ENCODE data around the gene RASGRP3. TPM values are rescaled to one million over a fixed set of nuclear protein-coding genes. Genes with fewer than 3 reads are reported as not detected.
A peak's percentile ranks its signal among the peaks of the same experiment; 100 is the strongest.

RASGRP3 gene
- total and polyA plus RNA-seq, 10 donors: 13.2 to 68.1 (median 44.5) TPM

DNA sequence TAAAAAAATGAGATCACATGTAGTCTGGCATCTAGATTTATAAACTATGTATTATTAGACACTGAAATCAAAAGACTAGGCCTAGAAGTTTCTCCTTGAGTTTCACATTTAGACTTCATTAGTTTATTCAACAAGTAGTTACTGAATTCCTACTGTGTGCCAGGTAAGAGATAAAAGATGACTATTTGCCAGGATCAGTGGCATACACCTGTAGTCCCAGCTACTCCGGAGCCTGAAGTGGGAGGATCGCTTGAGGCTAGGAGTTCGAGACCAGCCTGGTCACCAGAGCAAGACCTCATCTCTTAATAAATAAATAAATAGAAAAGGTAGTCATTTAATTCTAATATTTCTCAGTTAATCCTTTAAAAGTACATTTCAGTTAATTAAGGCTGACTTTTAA lies 120.6 kb downstream of the RASGRP3 start:
- no peak overlapping the region for H3K27ac ChIP-seq
- H3K4me1 ChIP-seq: peaks cover 17 to 71% (median 34%) of the 10 kb centered on the region in 6 donors
- 57 to 80% (median 75%) methylated on average over 3 of the region's 3 CpGs for WGBS, 5 donors
- no peaks in the 10 kb centered on the region for H3K27me3 ChIP-seq (replicated peaks in 1 of 7)
- no peak for TF ChIP-seq POLR2A (IDR thresholded peaks at IDR 0.05)
- TF ChIP-seq POLR2AphosphoS5 (IDR thresholded peaks at IDR 0.05): no peak
- TF ChIP-seq, protein P1, sequence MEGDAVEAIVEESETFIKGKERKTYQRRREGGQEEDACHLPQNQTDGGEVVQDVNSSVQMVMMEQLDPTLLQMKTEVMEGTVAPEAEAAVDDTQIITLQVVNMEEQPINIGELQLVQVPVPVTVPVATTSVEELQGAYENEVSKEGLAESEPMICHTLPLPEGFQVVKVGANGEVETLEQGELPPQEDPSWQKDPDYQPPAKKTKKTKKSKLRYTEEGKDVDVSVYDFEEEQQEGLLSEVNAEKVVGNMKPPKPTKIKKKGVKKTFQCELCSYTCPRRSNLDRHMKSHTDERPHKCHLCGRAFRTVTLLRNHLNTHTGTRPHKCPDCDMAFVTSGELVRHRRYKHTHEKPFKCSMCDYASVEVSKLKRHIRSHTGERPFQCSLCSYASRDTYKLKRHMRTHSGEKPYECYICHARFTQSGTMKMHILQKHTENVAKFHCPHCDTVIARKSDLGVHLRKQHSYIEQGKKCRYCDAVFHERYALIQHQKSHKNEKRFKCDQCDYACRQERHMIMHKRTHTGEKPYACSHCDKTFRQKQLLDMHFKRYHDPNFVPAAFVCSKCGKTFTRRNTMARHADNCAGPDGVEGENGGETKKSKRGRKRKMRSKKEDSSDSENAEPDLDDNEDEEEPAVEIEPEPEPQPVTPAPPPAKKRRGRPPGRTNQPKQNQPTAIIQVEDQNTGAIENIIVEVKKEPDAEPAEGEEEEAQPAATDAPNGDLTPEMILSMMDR (IDR thresholded peaks at IDR 0.05 in 8 of 11, conservative IDR thresholded peaks at IDR 0.05 in 3 of 11): no peak
- intact Hi-C loops (cut with DNase I; ENCODE audit: low total_unique reads): no loop called here
- peaks cover 4 to 33% (median 19%) of the 10 kb centered on the region in 6 donors for H3K36me3 ChIP-seq
- DNase-seq: no peak
- peak overlapping the region in 2 of 8 donors; percentile 85 to 94 for H3K4me3 ChIP-seq
- no peaks in the 10 kb centered on the region for H3K9me3 ChIP-seq

DNA sequence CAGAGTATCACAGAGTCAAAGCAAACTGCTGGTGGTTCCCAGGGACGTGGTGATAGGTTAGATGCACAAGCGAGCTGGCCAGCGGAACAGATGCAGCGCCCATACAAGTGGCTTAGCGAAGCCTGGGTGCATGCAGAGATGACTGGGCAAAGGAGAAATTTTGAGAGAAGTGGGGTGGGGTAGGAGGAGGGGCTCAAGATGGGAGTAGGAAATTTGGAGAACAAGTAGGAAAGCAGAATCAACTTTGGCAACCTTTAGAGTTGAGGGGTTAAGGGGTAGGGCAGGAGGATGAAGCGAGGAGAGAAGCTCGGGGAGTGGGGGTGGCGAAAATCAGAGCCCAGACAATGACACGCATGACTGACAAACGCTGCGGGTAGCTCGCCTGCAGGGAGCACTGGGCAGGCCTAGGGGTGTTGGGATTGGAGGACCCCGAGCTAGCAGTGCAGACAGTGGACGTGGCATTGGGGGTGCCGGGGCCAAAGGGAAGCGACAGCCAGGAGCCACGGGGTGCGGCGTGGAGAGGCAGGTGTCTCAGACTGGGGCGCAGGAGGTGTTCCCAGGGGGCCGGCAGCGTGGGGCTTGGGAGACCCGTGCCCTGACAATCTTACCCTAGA lies 122.2 kb downstream of the RASGRP3 start:
- intact Hi-C loops (cut with DNase I; ENCODE audit: low total_unique reads): no loop called here
- Histone ChIP-seq H3K27ac (peak overlapping the region; percentile 43 to 92 (median 90)), H3K27me3 (replicated peaks in 1 of 7) (no peaks in the 10 kb centered on the region), H3K4me1 (peaks cover 17 to 58% (median 32%) of the 10 kb centered on the region in 6 donors), H3K9me3 (no peaks in the 10 kb centered on the region), H3K4me3 (peak overlapping the region; percentile 72 to 94 (median 86)), H3K36me3 (peaks cover 0 to 16% (median 8%) of the 10 kb centered on the region in 6 donors)
- WGBS, 5 donors: 0 to 1% (median 1%) methylated on average over 20 to 23 of the region's 23 CpGs
- no peak for TF ChIP-seq POLR2AphosphoS5 (IDR thresholded peaks at IDR 0.05)
- TF ChIP-seq POLR2A (IDR thresholded peaks at IDR 0.05): no peak
- TF ChIP-seq, protein P1 (IDR thresholded peaks at IDR 0.05 in 8 of 11, conservative IDR thresholded peaks at IDR 0.05 in 3 of 11): no peak
- peak; percentile 82 for DNase-seq

DNA sequence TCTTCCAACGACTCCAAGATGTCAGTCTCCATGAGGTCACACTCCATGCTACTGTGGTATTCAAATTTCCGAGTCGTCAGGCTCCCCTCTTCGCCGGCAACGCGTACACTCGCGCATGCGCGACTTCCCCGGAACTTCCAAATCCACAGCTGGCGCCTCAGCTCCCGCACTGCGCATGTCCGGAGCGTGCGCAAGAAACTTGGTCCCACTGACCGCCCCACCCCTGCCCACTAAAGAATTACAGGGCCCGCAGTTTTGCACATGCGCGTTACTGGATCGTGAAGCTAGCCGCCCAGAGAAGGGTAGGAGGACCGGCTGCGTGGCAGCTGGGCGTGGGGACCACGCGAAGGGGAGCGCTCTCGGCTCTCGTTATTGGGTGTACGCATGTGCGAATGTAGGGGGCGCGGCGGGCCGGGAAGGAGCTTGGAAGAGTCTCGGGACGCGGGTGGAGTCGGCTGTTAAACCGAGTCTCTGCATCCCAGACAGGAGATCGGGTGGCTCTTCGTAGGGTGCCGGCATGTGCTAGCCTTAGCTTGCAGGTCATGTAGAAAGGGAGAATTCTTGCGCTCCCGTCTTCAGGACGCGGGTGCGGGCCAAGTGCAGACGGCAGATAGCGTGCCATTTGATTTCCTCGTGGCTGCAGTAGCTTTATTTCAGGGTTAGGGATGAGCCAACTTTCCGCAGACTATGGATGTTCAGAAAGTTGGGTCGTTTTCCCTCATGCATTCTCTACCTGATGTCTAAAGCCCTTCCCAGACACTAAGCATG lies 122.9 kb downstream of the RASGRP3 start, which contains the start of gene FAM98A:
Gene FAM98A (minus strand): TSS at position 125 of the 768 bp plus-strand sequence. CDS start 78 bp downstream, at position 47.
- H3K27ac ChIP-seq: peak within 1 kb of the TSS; percentile 43 to 92 (median 90)
- peaks cover 17 to 53% (median 30%) of the 10 kb centered on the region in 6 donors for H3K4me1 ChIP-seq
- peak within 1 kb of the TSS; percentile 72 to 94 (median 86) for H3K4me3 ChIP-seq
- DNase-seq: peak; percentile 99
- no peaks in the 10 kb centered on the region for H3K9me3 ChIP-seq
- intact Hi-C loops (cut with DNase I; ENCODE audit: low total_unique reads): no loop called here
- TF ChIP-seq POLR2AphosphoS5 (IDR thresholded peaks at IDR 0.05) (peak; percentile 80 to 91 (median 86)), POLR2A (IDR thresholded peaks at IDR 0.05) (peak in 2 of 3 donors; percentile 12 to 51)
- TF ChIP-seq, protein P1 (IDR thresholded peaks at IDR 0.05 in 8 of 11, conservative IDR thresholded peaks at IDR 0.05 in 3 of 11): peak in 6 of 11 experiments; percentile 15 to 51 (median 31)
- no peaks in the 10 kb centered on the region for H3K27me3 ChIP-seq (replicated peaks in 1 of 7)
- peaks cover 0 to 10% (median 2%) of the 10 kb centered on the region in 6 donors for H3K36me3 ChIP-seq
- 0 to 1% (median 1%) methylated on average over 31 to 56 of the region's 56 CpGs for WGBS, 5 donors

- no peak for DNase-seq
- H3K9me3 ChIP-seq: no peaks in the 10 kb centered on the region
- H3K27ac ChIP-seq: peak overlapping the region; percentile 32 to 92 (median 90)
- TF ChIP-seq, protein P1 (IDR thresholded peaks at IDR 0.05 in 8 of 11, conservative IDR thresholded peaks at IDR 0.05 in 3 of 11): no peak
- TF ChIP-seq POLR2AphosphoS5 (IDR thresholded peaks at IDR 0.05) (no peak), POLR2A (IDR thresholded peaks at IDR 0.05) (no peak)
- 27 to 35% (median 30%) methylated on average over 3 of the region's 3 CpGs for WGBS, 5 donors
- no peaks in the 10 kb centered on the region for H3K27me3 ChIP-seq (replicated peaks in 1 of 7)
- intact Hi-C loops (cut with DNase I; ENCODE audit: low total_unique reads): no loop called here
- peaks cover 17 to 50% (median 30%) of the 10 kb centered on the region in 6 donors for H3K4me1 ChIP-seq
- H3K36me3 ChIP-seq: peaks cover 0 to 6% (median under 1%) of the 10 kb centered on the region in 6 donors
- peak overlapping the region; percentile 72 to 94 (median 86) for H3K4me3 ChIP-seq
Measured at GRCh38 chr2:33599943-33600192, 123.4 kb downstream of the RASGRP3 start.
